Measurements from ENCODE around the gene APPBP2. TPM values are rescaled to one million over a fixed set of nuclear protein-coding genes. Genes with fewer than 3 reads are reported as not detected.

APPBP2 gene
- polyA plus RNA-seq, 1 of the 3 experiments (the other 2 are of a cell fraction): 7.6 TPM

DNA sequence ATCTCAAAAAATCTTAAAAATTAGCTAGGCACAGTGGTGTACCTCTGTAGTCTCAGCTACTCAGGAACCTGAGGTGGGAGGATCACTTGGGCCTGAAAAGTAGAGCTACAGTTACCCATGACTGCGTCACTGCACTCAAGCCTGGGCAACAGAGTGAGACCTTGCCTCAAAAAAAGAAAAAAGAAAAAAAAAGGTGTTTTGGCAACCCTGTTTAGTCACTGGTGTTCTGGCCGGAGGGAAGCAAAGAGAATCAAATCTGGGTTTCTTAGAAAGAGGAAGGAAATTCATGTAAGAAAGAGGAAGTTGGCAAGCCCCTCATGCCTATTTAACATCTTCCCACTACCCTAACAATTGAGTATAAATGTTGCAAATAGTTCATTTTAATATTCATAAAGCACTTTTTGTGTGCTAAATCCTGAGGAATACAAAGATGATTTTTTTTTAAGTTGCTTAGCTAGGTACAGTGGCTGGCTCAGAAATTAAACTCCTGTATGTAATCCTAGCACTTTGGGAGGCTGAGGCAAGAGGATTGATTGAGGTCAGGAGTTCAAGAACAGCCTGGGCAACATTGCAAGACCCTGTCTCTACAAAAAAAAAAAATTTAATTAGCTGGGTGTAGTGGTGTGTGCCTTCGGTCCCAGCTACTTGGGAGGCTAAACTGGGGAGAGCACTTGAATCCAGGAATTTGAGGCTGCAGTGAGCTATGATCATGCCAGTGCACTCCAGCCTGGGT is 127.6 kb downstream of the APPBP2 start:
- WGBS (ENCODE audit: low lambda C conversion rate): 96% methylated on average over 3 of the region's 3 CpGs
- CTCF ChIA-PET: interaction anchor here (0.7 to 15.2 kb wide), 5 partner anchors 17 to 257 kb away, joined by 3 to 128 read pairs (median 4); partner anchors contain the start of gene CHCT1
- H4K20me1 ChIP-seq (ENCODE audit: insufficient read depth): no peaks in the 10 kb centered on the region
- H3K9me3 ChIP-seq: no peaks in the 10 kb centered on the region
- H3K9ac ChIP-seq: no peak overlapping the region
- POLR2A ChIA-PET: no interaction called here
- no peak overlapping the region for H3K27ac ChIP-seq (ENCODE audit: low read depth in 2 of 2, low read length in 1 of 2)
- TF ChIP-seq POLR2AphosphoS5 (IDR thresholded peaks at IDR 0.05; ENCODE audit: low read depth, low read length): no peak
- no peak for TF ChIP-seq RAD21 (IDR thresholded peaks at IDR 0.05; ENCODE audit: low read length)
- TF ChIP-seq TEAD4 (IDR thresholded peaks at IDR 0.05; ENCODE audit: borderline replicate concordance, insufficient read depth): no peak
- no peak for TF ChIP-seq FOXJ3 (CRISPR knock-in tag; IDR thresholded peaks at IDR 0.05)
- no peak for TF ChIP-seq CHD2 (IDR thresholded peaks at IDR 0.05; ENCODE audit: low read length, partially characterized antibody)
- TF ChIP-seq EZH2phosphoT487 (IDR thresholded peaks at IDR 0.05; ENCODE audit: borderline replicate concordance, low read depth): no peak
- H3F3A ChIP-seq (replicated peaks; ENCODE audit: insufficient read depth): peaks cover 4% of the 10 kb centered on the region
- H3K27me3 ChIP-seq (ENCODE audit: insufficient read depth): no peaks in the 10 kb centered on the region
- no peaks in the 10 kb centered on the region for H3K36me3 ChIP-seq (replicated peaks in 1 of 2; ENCODE audit: control insufficient read depth in 1 of 2, insufficient read depth in 2 of 2, low read length in 1 of 2)
- DNase-seq: no peak
- no peak overlapping the region for H3K4me3 ChIP-seq (ENCODE audit: low read depth in 2 of 2, low read length in 1 of 2)
- no peaks in the 10 kb centered on the region for H3K9me2 ChIP-seq
- H3K4me1 ChIP-seq (ENCODE audit: control insufficient read depth in 1 of 2, insufficient read depth in 2 of 2, low read depth in 1 of 2, low read length in 1 of 2): no peaks in the 10 kb centered on the region
- H3K79me2 ChIP-seq (ENCODE audit: insufficient read depth): no peaks in the 10 kb centered on the region
- H2AFZ ChIP-seq (ENCODE audit: low read depth): no peak overlapping the region
- no peak overlapping the region for H3K4me2 ChIP-seq

DNA sequence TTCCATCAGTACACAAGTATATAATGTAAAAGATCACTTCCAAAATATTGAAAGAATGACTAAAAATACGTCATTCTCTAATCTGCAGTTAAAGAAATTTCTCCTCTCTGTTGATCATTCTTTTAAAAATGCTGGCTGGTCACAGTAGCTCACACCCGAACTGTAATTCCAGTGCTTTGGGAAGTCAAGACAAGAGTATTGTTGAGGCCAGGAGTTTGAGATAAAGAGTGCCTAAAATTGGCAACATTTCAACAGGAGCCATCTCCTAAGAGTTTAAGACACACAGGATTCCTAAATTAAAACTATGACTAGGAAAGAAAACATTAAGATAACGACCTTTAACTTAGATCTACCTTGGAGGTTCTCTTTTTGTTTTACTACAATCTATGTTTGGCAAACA is 129.6 kb downstream of the APPBP2 start:
- WGBS (ENCODE audit: low lambda C conversion rate): 77% methylated on average over 3 of the region's 3 CpGs
- Histone ChIP-seq H3K9me2 (no peaks in the 10 kb centered on the region), H3K9me3 (no peaks in the 10 kb centered on the region), H3K4me3 (ENCODE audit: low read depth in 2 of 2, low read length in 1 of 2) (no peak overlapping the region), H3K27ac (ENCODE audit: low read depth in 2 of 2, low read length in 1 of 2) (no peak overlapping the region), H4K20me1 (ENCODE audit: insufficient read depth) (no peaks in the 10 kb centered on the region), H3K27me3 (ENCODE audit: insufficient read depth) (no peaks in the 10 kb centered on the region), H3F3A (replicated peaks; ENCODE audit: insufficient read depth) (peaks cover 13% of the 10 kb centered on the region), H2AFZ (ENCODE audit: low read depth) (no peak overlapping the region), H3K9ac (no peak overlapping the region), H3K4me2 (no peak overlapping the region), H3K4me1 (ENCODE audit: control insufficient read depth in 1 of 2, insufficient read depth in 2 of 2, low read depth in 1 of 2, low read length in 1 of 2) (peaks cover 0 to 5% of the 10 kb centered on the region in 2 experiments; a peak in 2 of 4 replicates), H3K79me2 (ENCODE audit: insufficient read depth) (peaks cover 3% of the 10 kb centered on the region; the same call in 1 of the 2 replicates), H3K36me3 (replicated peaks in 1 of 2; ENCODE audit: control insufficient read depth in 1 of 2, insufficient read depth in 2 of 2, low read length in 1 of 2) (no peaks in the 10 kb centered on the region)
- no peak for TF ChIP-seq EZH2phosphoT487 (IDR thresholded peaks at IDR 0.05; ENCODE audit: borderline replicate concordance, low read depth)
- no peak for TF ChIP-seq RXRA (IDR thresholded peaks at IDR 0.05; ENCODE audit: borderline replicate concordance, low read depth)
- TF ChIP-seq MEF2A (IDR thresholded peaks at IDR 0.05; ENCODE audit: borderline replicate concordance, low read depth): no peak
- TF ChIP-seq, protein P1, sequence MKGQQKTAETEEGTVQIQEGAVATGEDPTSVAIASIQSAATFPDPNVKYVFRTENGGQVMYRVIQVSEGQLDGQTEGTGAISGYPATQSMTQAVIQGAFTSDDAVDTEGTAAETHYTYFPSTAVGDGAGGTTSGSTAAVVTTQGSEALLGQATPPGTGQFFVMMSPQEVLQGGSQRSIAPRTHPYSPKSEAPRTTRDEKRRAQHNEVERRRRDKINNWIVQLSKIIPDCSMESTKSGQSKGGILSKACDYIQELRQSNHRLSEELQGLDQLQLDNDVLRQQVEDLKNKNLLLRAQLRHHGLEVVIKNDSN (IDR thresholded peaks at IDR 0.05; ENCODE audit: borderline replicate concordance, low read depth): no peak
- POLR2A ChIA-PET: no interaction called here
- CTCF ChIA-PET: interaction anchor here (0.6 to 2.1 kb wide), 3 partner anchors 25 to 324 kb away, joined by 3 to 11 read pairs (median 3); no protein-coding TSS in a partner anchor
- no peak for DNase-seq
